ENCODE results near the gene SSC5D.

DNA sequence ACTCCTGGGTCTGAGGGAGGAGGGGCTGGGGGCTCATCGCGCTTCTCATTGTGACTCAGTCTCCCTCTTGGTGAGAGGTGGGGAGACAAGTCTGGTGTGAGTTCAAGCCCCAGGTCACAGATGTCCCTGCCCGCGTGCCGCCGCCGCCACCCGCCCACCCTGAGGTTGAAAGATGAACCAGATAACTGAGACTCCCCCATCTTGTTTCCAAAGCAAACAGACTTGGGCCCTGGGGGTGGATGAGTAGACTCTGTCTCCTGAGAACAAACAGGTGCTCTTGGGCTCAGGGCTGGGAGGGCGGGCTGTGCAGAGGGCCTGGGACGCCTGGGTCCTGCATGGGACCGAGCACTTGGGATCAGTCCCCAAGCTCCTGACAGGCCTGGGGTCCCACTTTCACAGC is 48.1 kb downstream of the SSC5D start:
- no peak for TF ChIP-seq TARDBP (IDR thresholded peaks at IDR 0.05)
- no peak for TF ChIP-seq CC2D1A (IDR thresholded peaks at IDR 0.05)
- no peak for TF ChIP-seq POLR2A (conservative IDR thresholded peaks at IDR 0.05)
- TF ChIP-seq LARP7 (IDR thresholded peaks at IDR 0.05), result no peak
- no peak for TF ChIP-seq TAF1 (IDR thresholded peaks at IDR 0.05; ENCODE audit: control insufficient read depth, extremely low read depth, insufficient read depth, low read length, severe bottlenecking)
